ENCODE measurements around the gene AMBRA1.

AMBRA1 gene

GRCh38 chr11:46417711-46418110 is 176.1 kb downstream of the AMBRA1 start:
- H3K27ac ChIP-seq (ENCODE audit: low read length): no peak overlapping the region
- H3K9me3 ChIP-seq (ENCODE audit: control insufficient read depth, insufficient read depth, low read length): no peaks in the 10 kb centered on the region
- H3K27me3 ChIP-seq (ENCODE audit: control insufficient read depth, insufficient read depth, low read length): no peaks in the 10 kb centered on the region
- no peak for DNase-seq (ENCODE audit: low read depth, low spot score)
- no CpG with 5 or more reads among the region's 7 CpGs for WGBS (ENCODE audit: insufficient coverage, insufficient read length)
- H3K4me3 ChIP-seq (ENCODE audit: low read length): no peak overlapping the region
- peaks cover 3% of the 10 kb centered on the region; the same call in 1 of the 2 replicates for H3K36me3 ChIP-seq (ENCODE audit: control insufficient read depth, insufficient read depth, low read length)
- H3K4me1 ChIP-seq (ENCODE audit: control insufficient read depth, insufficient read depth, low read length): no peaks in the 10 kb centered on the region

DNA sequence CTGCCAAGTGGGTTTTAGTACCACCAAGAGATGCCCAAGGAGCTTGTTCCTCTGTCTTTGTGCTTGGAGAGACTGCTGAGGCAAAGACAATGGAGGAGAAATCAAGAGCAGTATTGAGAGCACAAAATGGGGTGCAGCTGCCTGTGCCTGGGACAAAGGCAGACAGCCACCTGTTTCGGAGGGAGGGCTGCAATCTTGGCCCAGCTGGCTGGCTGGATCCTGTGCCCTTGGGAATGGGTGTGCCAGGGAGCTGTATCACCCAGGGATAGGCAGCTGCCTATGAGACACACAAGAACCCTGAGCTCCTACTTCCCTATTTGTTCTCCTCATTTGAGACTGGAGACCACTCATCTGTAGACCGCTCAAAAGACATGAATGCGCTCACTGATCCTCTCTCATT is 178.9 kb downstream of the AMBRA1 start:
- Histone ChIP-seq H3K27ac (ENCODE audit: low read length) (no peak overlapping the region), H3K4me3 (ENCODE audit: low read length) (no peak overlapping the region), H3K4me1 (ENCODE audit: control insufficient read depth, insufficient read depth, low read length) (no peaks in the 10 kb centered on the region), H3K27me3 (ENCODE audit: control insufficient read depth, insufficient read depth, low read length) (no peaks in the 10 kb centered on the region), H3K9me3 (ENCODE audit: control insufficient read depth, insufficient read depth, low read length) (no peaks in the 10 kb centered on the region), H3K36me3 (ENCODE audit: control insufficient read depth, insufficient read depth, low read length) (peaks cover 3% of the 10 kb centered on the region; the same call in 1 of the 2 replicates)
- no CpG with 5 or more reads among the region's 3 CpGs for WGBS (ENCODE audit: insufficient coverage, insufficient read length)
- DNase-seq (ENCODE audit: low read depth, low spot score): no peak

DNA sequence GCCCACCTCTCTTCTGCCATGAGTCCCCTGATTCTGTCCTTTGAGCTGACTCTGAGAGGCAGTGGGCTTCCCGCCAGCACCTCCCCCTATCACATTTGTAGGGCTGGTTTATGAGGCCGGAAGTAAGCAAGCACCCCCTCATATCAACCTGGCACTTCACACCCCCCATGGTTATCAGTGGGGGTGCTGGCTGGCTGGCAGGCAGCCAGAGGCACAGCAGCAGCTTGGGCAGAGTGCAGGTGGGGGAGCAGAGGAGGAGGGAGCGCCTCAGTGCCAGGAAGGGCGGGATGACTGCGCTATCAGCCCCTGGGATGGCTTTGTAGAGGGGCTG is 179.4 kb downstream of the AMBRA1 start:
- peaks cover 3% of the 10 kb centered on the region; the same call in 1 of the 2 replicates for H3K36me3 ChIP-seq (ENCODE audit: control insufficient read depth, insufficient read depth, low read length)
- no peak overlapping the region for H3K27ac ChIP-seq (ENCODE audit: low read length)
- no CpG with 5 or more reads among the region's 5 CpGs for WGBS (ENCODE audit: insufficient coverage, insufficient read length)
- H3K4me1 ChIP-seq (ENCODE audit: control insufficient read depth, insufficient read depth, low read length): no peaks in the 10 kb centered on the region
- no peak for DNase-seq (ENCODE audit: low read depth, low spot score)
- no peaks in the 10 kb centered on the region for H3K27me3 ChIP-seq (ENCODE audit: control insufficient read depth, insufficient read depth, low read length)
- no peak overlapping the region for H3K4me3 ChIP-seq (ENCODE audit: low read length)
- H3K9me3 ChIP-seq (ENCODE audit: control insufficient read depth, insufficient read depth, low read length): no peaks in the 10 kb centered on the region

DNA sequence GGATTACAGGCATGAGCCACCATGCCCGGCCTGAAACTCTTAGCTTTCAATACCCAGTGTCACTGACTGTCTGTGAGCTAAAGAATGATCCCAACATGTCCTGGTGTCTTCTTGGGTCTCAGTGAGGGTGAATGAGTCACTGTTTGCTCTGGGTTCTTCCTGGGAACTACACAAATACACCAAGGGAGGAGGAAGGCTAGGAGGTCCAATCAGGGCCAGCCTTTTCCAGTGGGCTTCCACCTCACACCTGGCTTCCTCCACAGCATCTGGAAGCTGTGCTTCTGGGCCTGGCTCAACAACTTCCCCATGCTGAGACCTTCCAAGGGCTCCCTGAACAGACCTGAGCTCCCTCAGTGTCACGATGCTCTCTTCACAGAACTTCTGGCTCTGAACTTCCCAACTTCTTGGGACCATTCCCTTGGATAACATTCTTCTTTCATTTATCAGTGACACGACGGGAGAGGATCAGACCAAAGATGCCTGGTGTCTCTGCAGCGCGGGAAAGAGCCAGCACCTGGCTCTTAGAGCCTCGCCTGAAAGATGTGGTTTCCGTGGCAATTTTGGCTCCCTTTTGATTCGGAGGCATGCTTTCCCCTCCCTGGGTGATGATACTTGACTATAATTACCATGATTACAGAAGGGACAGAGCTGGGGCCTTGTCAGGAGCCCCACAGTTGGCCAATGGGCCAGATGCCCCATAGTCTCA is 179.9 kb downstream of the AMBRA1 start:
- Histone ChIP-seq H3K27ac (ENCODE audit: low read length) (no peak overlapping the region), H3K4me1 (ENCODE audit: control insufficient read depth, insufficient read depth, low read length) (no peaks in the 10 kb centered on the region), H3K9me3 (ENCODE audit: control insufficient read depth, insufficient read depth, low read length) (no peaks in the 10 kb centered on the region), H3K36me3 (ENCODE audit: control insufficient read depth, insufficient read depth, low read length) (peaks cover 3% of the 10 kb centered on the region; the same call in 1 of the 2 replicates), H3K4me3 (ENCODE audit: low read length) (no peak overlapping the region), H3K27me3 (ENCODE audit: control insufficient read depth, insufficient read depth, low read length) (no peaks in the 10 kb centered on the region)
- DNase-seq (ENCODE audit: low read depth, low spot score): no peak
- no CpG with 5 or more reads among the region's 9 CpGs for WGBS (ENCODE audit: insufficient coverage, insufficient read length)

GRCh38 chr11:46410021-46410420 is 183.8 kb downstream of the AMBRA1 start:
- H3K4me1 ChIP-seq (ENCODE audit: control insufficient read depth, insufficient read depth, low read length): no peaks in the 10 kb centered on the region
- H3K27ac ChIP-seq (ENCODE audit: low read length): no peak overlapping the region
- peaks cover 3% of the 10 kb centered on the region; the same call in 1 of the 2 replicates for H3K36me3 ChIP-seq (ENCODE audit: control insufficient read depth, insufficient read depth, low read length)
- H3K4me3 ChIP-seq (ENCODE audit: low read length): no peak overlapping the region
- DNase-seq (ENCODE audit: low read depth, low spot score): no peak
- H3K27me3 ChIP-seq (ENCODE audit: control insufficient read depth, insufficient read depth, low read length): no peaks in the 10 kb centered on the region
- WGBS (ENCODE audit: insufficient coverage, insufficient read length): no CpG with 5 or more reads among the region's 5 CpGs
- no peaks in the 10 kb centered on the region for H3K9me3 ChIP-seq (ENCODE audit: control insufficient read depth, insufficient read depth, low read length)

- Histone ChIP-seq H3K27me3 (ENCODE audit: control insufficient read depth, insufficient read depth, low read length) (no peaks in the 10 kb centered on the region), H3K4me1 (ENCODE audit: control insufficient read depth, insufficient read depth, low read length) (no peaks in the 10 kb centered on the region), H3K27ac (ENCODE audit: low read length) (no peak overlapping the region), H3K4me3 (ENCODE audit: low read length) (no peak overlapping the region), H3K36me3 (ENCODE audit: control insufficient read depth, insufficient read depth, low read length) (peaks cover 3% of the 10 kb centered on the region), H3K9me3 (ENCODE audit: control insufficient read depth, insufficient read depth, low read length) (no peaks in the 10 kb centered on the region)
- no peak for DNase-seq (ENCODE audit: low read depth, low spot score)
- WGBS (ENCODE audit: insufficient coverage, insufficient read length): no CpG with 5 or more reads among the region's 6 CpGs
Measured at GRCh38 chr11:46408407-46408986, 185.3 kb downstream of the AMBRA1 start.

DNA sequence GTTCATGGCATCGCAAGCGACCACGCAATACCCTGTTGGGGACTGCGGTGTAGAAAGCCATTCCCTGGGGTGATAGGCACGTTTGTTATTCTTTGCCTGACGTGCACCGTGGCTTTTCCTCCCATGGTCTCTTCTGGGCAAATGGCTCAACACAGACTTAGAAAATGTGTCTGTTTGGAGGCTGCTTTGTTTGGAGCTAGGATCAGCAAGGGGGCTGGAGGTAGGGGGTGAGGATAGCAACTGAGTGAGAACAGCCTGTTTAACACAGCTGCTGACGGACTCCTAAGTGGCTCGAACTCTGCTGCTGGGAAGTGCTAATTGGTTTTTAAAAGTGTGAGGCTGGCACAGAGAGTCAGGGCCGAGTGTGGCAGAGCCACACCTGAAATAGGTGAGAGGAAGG is 186.2 kb downstream of the AMBRA1 start:
- H3K27me3 ChIP-seq (ENCODE audit: control insufficient read depth, insufficient read depth, low read length): no peaks in the 10 kb centered on the region
- no peak for DNase-seq (ENCODE audit: low read depth, low spot score)
- H3K27ac ChIP-seq (ENCODE audit: low read length): no peak overlapping the region
- H3K4me1 ChIP-seq (ENCODE audit: control insufficient read depth, insufficient read depth, low read length): no peaks in the 10 kb centered on the region
- H3K9me3 ChIP-seq (ENCODE audit: control insufficient read depth, insufficient read depth, low read length): no peaks in the 10 kb centered on the region
- no peak overlapping the region for H3K4me3 ChIP-seq (ENCODE audit: low read length)
- H3K36me3 ChIP-seq (ENCODE audit: control insufficient read depth, insufficient read depth, low read length): peaks cover 3% of the 10 kb centered on the region
- WGBS (ENCODE audit: insufficient coverage, insufficient read length): no CpG with 5 or more reads among the region's 10 CpGs

DNA sequence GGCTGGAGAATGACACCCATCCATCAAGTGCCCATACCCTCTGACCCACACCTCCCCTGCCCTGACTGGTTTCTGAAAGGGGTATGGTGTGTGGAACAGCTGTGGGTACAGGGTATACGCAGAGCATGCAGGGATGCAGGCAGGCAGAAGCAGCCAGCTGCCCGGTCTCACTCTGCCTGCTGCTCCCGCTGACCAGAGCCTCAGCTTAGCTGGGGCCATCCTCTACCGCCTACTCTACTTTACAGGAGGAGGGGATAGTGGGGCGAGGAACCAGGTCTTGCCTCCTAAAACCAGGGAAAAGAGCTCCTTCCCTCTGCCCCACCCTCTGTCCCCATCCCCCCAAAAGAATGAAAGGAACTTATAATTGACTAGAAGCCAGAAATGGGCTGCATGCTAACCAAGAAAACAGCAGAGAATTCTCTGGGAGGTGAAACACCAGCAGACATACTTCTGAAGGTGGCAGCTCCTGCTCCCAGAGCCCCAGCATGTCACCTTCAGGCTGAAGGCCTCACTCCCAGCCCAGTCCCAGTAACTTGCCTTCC is 189.3 kb downstream of the AMBRA1 start:
- Histone ChIP-seq H3K9me3 (ENCODE audit: control insufficient read depth, insufficient read depth, low read length) (no peaks in the 10 kb centered on the region), H3K4me1 (ENCODE audit: control insufficient read depth, insufficient read depth, low read length) (no peaks in the 10 kb centered on the region), H3K27ac (ENCODE audit: low read length) (no peak overlapping the region), H3K27me3 (ENCODE audit: control insufficient read depth, insufficient read depth, low read length) (no peaks in the 10 kb centered on the region), H3K36me3 (ENCODE audit: control insufficient read depth, insufficient read depth, low read length) (peaks cover 3% of the 10 kb centered on the region), H3K4me3 (ENCODE audit: low read length) (no peak overlapping the region)
- no CpG with 5 or more reads among the region's 5 CpGs for WGBS (ENCODE audit: insufficient coverage, insufficient read length)
- DNase-seq (ENCODE audit: low read depth, low spot score): no peak

- H3K4me1 ChIP-seq (ENCODE audit: control insufficient read depth, insufficient read depth, low read length): no peaks in the 10 kb centered on the region
- peaks cover 3% of the 10 kb centered on the region for H3K36me3 ChIP-seq (ENCODE audit: control insufficient read depth, insufficient read depth, low read length)
- DNase-seq (ENCODE audit: low read depth, low spot score): no peak
- no CpG with 5 or more reads among the region's 6 CpGs for WGBS (ENCODE audit: insufficient coverage, insufficient read length)
- no peak overlapping the region for H3K27ac ChIP-seq (ENCODE audit: low read length)
- no peaks in the 10 kb centered on the region for H3K9me3 ChIP-seq (ENCODE audit: control insufficient read depth, insufficient read depth, low read length)
- H3K4me3 ChIP-seq (ENCODE audit: low read length): no peak overlapping the region
- H3K27me3 ChIP-seq (ENCODE audit: control insufficient read depth, insufficient read depth, low read length): no peaks in the 10 kb centered on the region
Measured at GRCh38 chr11:46402957-46403902, 190.6 kb downstream of the AMBRA1 start.

- H3K36me3 ChIP-seq (ENCODE audit: control insufficient read depth, insufficient read depth, low read length): no peaks in the 10 kb centered on the region; the same call in 1 of the 2 replicates
- peaks cover 1% of the 10 kb centered on the region; the same call in 1 of the 2 replicates for H3K4me1 ChIP-seq (ENCODE audit: control insufficient read depth, insufficient read depth, low read length)
- no peaks in the 10 kb centered on the region for H3K27me3 ChIP-seq (ENCODE audit: control insufficient read depth, insufficient read depth, low read length)
- DNase-seq (ENCODE audit: low read depth, low spot score): no peak
- no peak overlapping the region for H3K4me3 ChIP-seq (ENCODE audit: low read length)
- WGBS (ENCODE audit: insufficient coverage, insufficient read length): no CpG with 5 or more reads among the region's 19 CpGs
- no peak overlapping the region for H3K27ac ChIP-seq (ENCODE audit: low read length)
- no peaks in the 10 kb centered on the region for H3K9me3 ChIP-seq (ENCODE audit: control insufficient read depth, insufficient read depth, low read length)
Measured at GRCh38 chr11:46397526-46397925, 196.3 kb downstream of the AMBRA1 start.

Measured in iPS DF 6.9 (cell line).